GM12878 (cell line): ENCODE results near the gene GDAP2. TPM values are rescaled to one million over a fixed set of nuclear protein-coding genes. Genes with fewer than 3 reads are reported as not detected.

Experiments
- ATAC-seq: fragments of 200-7000 bp; cut with Tn5 transposase; 3 replicates; pipeline ENCODE4 v1.9.1; 2020; ENCODE audit warnings: mild to moderate bottlenecking, moderate library complexity
- BruUV-seq: library from RNA; stranded (reverse); fragments of 400-500 nt; replicated peaks from 2 replicates; lab custom pipeline; 2021; lab: Mats Ljungman, UMichigan
- CTCF ChIA-PET: fragments of 300-600 bp; sonication (Branson Sonifier 250); formaldehyde crosslinking; extraction: SDS; loops from one replicate; lab custom pipeline; 2021; ENCODE audit warnings: inconsistent platforms; lab: Yijun Ruan, JAX
- POLR2A ChIA-PET: fragments of 350-600 bp; formaldehyde crosslinking; extraction: SDS; loops from one replicate; lab custom pipeline; 2021; ENCODE audit warnings: inconsistent platforms; lab: Charles Lee
- RAD21 ChIA-PET: fragments of 300-600 bp; sonication (Branson Sonifier 250); formaldehyde crosslinking; loops from one replicate; lab custom pipeline; 2023; ENCODE audit warnings: antibody characterized with exemption; ENCODE audit not compliant: unreplicated experiment; lab: Charles Lee
- SMC1A ChIA-PET: fragments of 300-600 bp; sonication (Branson Sonifier 250); formaldehyde crosslinking; loops from one replicate; lab custom pipeline; 2023; ENCODE audit not compliant: unreplicated experiment, uncharacterized antibody; lab: Charles Lee
- DNase-seq: peaks from one replicate; pipeline ENCODE4 v3.0.0-alpha.2; 2011; ENCODE audit warnings: low read depth, low spot score
- FAIRE-seq: peaks from 3 replicates; lab custom pipeline; 2011; peaks lifted over from hg19 to GRCh38; lab: Jason Lieb, UNC
- H2AFZ ChIP-seq: 2 replicates; pipeline ENCODE4 v1.6.0; 2011; ENCODE audit warnings: low read depth, low read length, control low read depth; ENCODE audit not compliant: control insufficient read depth
- H3K27ac ChIP-seq: 2 replicates; pipeline ENCODE4 v1.5.1; 2011; ENCODE audit warnings: control low read depth; ENCODE audit not compliant: control insufficient read depth, insufficient read depth
- H3K27me3 ChIP-seq, 2 experiments: replicated peaks in 1 of 2; 2 replicates each; pipeline versions ENCODE4 v1.6.0 to v1.6.1; 2011; ENCODE audit warnings: low read length in 1 of 2; ENCODE audit not compliant: control insufficient read depth in 2 of 2, insufficient read depth in 2 of 2
- H3K36me3 ChIP-seq, 2 experiments: 2 replicates each; pipeline ENCODE4 v1.5.1; 2011; ENCODE audit warnings: low read length in 1 of 2; ENCODE audit not compliant: control insufficient read depth in 2 of 2, insufficient read depth in 2 of 2
- H3K4me1 ChIP-seq: 2 replicates; pipeline ENCODE4 v1.6.1; 2011; ENCODE audit warnings: mild to moderate bottlenecking, low read length, moderate library complexity, mixed read lengths; ENCODE audit not compliant: control insufficient read depth, insufficient read depth
- H3K4me2 ChIP-seq: 2 replicates; pipeline ENCODE4 v1.6.0; 2011; ENCODE audit warnings: control low read depth; ENCODE audit not compliant: control insufficient read depth, insufficient read depth
- H3K4me3 ChIP-seq: fragments of 200-600 bp; sonication (generic); 2 replicates; pipeline ENCODE4 v1.5.1; 2016
- H3K79me2 ChIP-seq: 2 replicates; pipeline ENCODE4 v1.6.0; 2011; ENCODE audit warnings: low read length; ENCODE audit not compliant: control insufficient read depth, insufficient read depth
- H3K9ac ChIP-seq: 2 replicates; pipeline ENCODE4 v1.8.0; 2011; ENCODE audit warnings: low read length, control low read depth, mixed read lengths; ENCODE audit not compliant: control insufficient read depth, insufficient read depth
- H3K9me3 ChIP-seq: replicated peaks from 3 replicates; pipeline ENCODE4 v1.5.1; 2011; ENCODE audit warnings: mild to moderate bottlenecking, low read length; ENCODE audit not compliant: control insufficient read depth, insufficient read depth
- H4K20me1 ChIP-seq: 2 replicates; pipeline ENCODE4 v1.6.0; 2011; ENCODE audit not compliant: control insufficient read depth, insufficient read depth
- E4F1 ChIP-seq: fragments of 450-650 bp; IDR thresholded peaks from 2 replicates; pipeline ENCODE4 v1.6.1; 2018; ENCODE audit warnings: borderline replicate concordance, mild to moderate bottlenecking; ENCODE audit not compliant: partially characterized antibody
- FOS ChIP-seq: IDR thresholded peaks from 3 replicates; pipeline ENCODE4 v1.6.1; 2011; ENCODE audit warnings: borderline replicate concordance; ENCODE audit not compliant: insufficient read length; ENCODE audit errors: extremely low read depth
- IKZF2 ChIP-seq, 2 experiments: fragments of 450-650 bp; IDR thresholded peaks; 2 replicates each; pipeline ENCODE4 v1.6.1; 2017; ENCODE audit warnings: mild to moderate bottlenecking in 2 of 2, moderate library complexity in 2 of 2
- LARP7 ChIP-seq: fragments of 450-650 bp; IDR thresholded peaks from 2 replicates; pipeline ENCODE4 v1.6.1; 2017; ENCODE audit warnings: mild to moderate bottlenecking
- SKIL ChIP-seq: fragments of 450-650 bp; IDR thresholded peaks from 2 replicates; pipeline ENCODE4 v1.6.1; 2017; ENCODE audit warnings: mild to moderate bottlenecking, low read depth, inconsistent platforms; ENCODE audit not compliant: poor library complexity, severe bottlenecking
- WGBS: methylation state at CpG from one replicate; pipeline ENCODE4 v1.1.6; 2016; ENCODE audit warnings: low lambda C conversion rate; ENCODE audit not compliant: insufficient replicate concordance, insufficient coverage; ENCODE audit errors: missing lambda C conversion rate; 5-methylcytosine and 5-hydroxymethylcytosine counted together
- in situ Hi-C: fragments of 300-500 bp; cut with MboI; formaldehyde crosslinking; loops from 9 replicates; pipeline ENCODE4 v1.14.3; 2018; ENCODE audit warnings: mixed read lengths
- intact Hi-C: fragments of 100-400 bp; cut with micrococcal nuclease; formaldehyde crosslinking; loops from one replicate; pipeline ENCODE4 v1.14.2; 2022; ENCODE audit not compliant: unreplicated experiment
- polyA plus RNA-seq, 11 experiments: library from polyadenylated mRNA; depleted of rRNA in 4 of 11; unstranded in 6 of 11; stranded (reverse) in 5 of 11; fragments of >200 nt; fragmentation: Nextera tagmentation in 4 of 11; fragmentation: Illumina TruSeq in 1 of 11; extraction: Ambion mirVana in 4 of 11; extraction: Trizol in 1 of 11; gene quantifications; 1 replicate in 1 of 11; 2 replicates in 10 of 11; pipeline versions ENCODE4 v1.2.1 to v1.2.3, GENCODE V29; 2011 to 2016; ENCODE audit warnings: inconsistent platforms in 2 of 11, missing spikeins in 2 of 11, low read depth in 1 of 11
- total RNA-seq, 4 experiments: library from RNA; depleted of rRNA in 3 of 4; stranded (reverse); fragments of >200 nt in 3 of 4; fragmentation: Illumina TruSeq in 1 of 4; extraction: Trizol in 1 of 4; gene quantifications; 2 replicates each; pipeline versions ENCODE4 v1.2.1 to v1.2.3, GENCODE V29; 2013 to 2021

GDAP2 gene
- total and polyA plus RNA-seq, 10 of the 15 experiments (the other 5 are each of a cell fraction or from before 2014, with no cell fraction given), result 2.6 to 19.2 (median 11.4) TPM

- no TSS peak for BruUV-seq
- in situ Hi-C loops, result no loop called here
- intact Hi-C loops, result no loop called here
- H3K9me3 ChIP-seq, result no peaks in the 10 kb centered on the region; the same call in 2 of the 3 replicates
- SMC1A ChIA-PET, result no interaction called here
- H3K79me2 ChIP-seq, result no peaks in the 10 kb centered on the region
- H3K36me3 ChIP-seq, result no peaks in the 10 kb centered on the region
- RAD21 ChIA-PET, result no interaction called here
- no peak for FAIRE-seq
- no peak for DNase-seq
- H3K9ac ChIP-seq, result no peak overlapping the region
- WGBS, result 17% methylated on average over 4 of the region's 4 CpGs
- H3K27ac ChIP-seq, result no peak overlapping the region
- CTCF ChIA-PET, result no interaction called here
- no peak overlapping the region for H3K4me2 ChIP-seq
- H3K4me3 ChIP-seq, result no peak overlapping the region
- H4K20me1 ChIP-seq, result no peaks in the 10 kb centered on the region
- H3K27me3 ChIP-seq, result no peaks in the 10 kb centered on the region
- H2AFZ ChIP-seq, result no peak overlapping the region
- TF ChIP-seq FOS (no peak), SKIL (no peak), IKZF2 (IDR thresholded peaks at IDR 0.05) (no peak), E4F1 (no peak), LARP7 (no peak)
- TF ChIP-seq, all 136 proteins: peak for 0
- ATAC-seq, result no peak
- no peaks in the 10 kb centered on the region for H3K4me1 ChIP-seq
- POLR2A ChIA-PET, result no interaction called here
These were observed 101.2 kb downstream of the GDAP2 start for GRCh38 chr1:117828201-117828600.
